Common myeloid progenitor, CD34-positive (primary cell): ENCODE measurements around the gene RAB34.
A peak's percentile ranks its signal among the peaks of the same experiment; 100 is the strongest.
"Not testable (repeated sequence)": the region's sequence is repeated elsewhere in the genome, so short reads cannot be mapped to it uniquely, and the experiment has no call there.

ENCODE experiments used
- CTCF ChIA-PET: fragments of 350-600 bp; sonication (Branson Sonifier 250); formaldehyde crosslinking; loops from one replicate; lab custom pipeline; 2021; ENCODE audit warnings: antibody characterized with exemption; lab: Charles Lee
- POLR2A ChIA-PET: fragments of 350-600 bp; sonication (Branson Sonifier 250); formaldehyde crosslinking; loops from one replicate; lab custom pipeline; 2021; ENCODE audit warnings: antibody characterized with exemption; lab: Charles Lee
- DNase-seq, 3 donors: peaks; one replicate each; pipeline versions ENCODE4 v3.0.0 to v3.0.0-alpha.2; 2013
- H3K27ac ChIP-seq, 2 experiments: 1 replicate in 1 of 2; 2 replicates in 1 of 2; pipeline ENCODE4 v1.7.0; 2013; ENCODE audit warnings: inconsistent platforms in 2 of 2, low read length in 2 of 2, mild to moderate bottlenecking in 2 of 2, low read depth in 1 of 2, moderate library complexity in 1 of 2; ENCODE audit not compliant: severe bottlenecking in 2 of 2, insufficient read depth in 1 of 2, poor library complexity in 1 of 2
- H3K27me3 ChIP-seq, 5 experiments: replicated peaks in 2 of 5; 1 replicate in 3 of 5; 2 replicates in 2 of 5; pipeline versions ENCODE4 v1.6.1 to v1.7.0; 2013; ENCODE audit warnings: low read length in 4 of 5, mild to moderate bottlenecking in 2 of 5, moderate library complexity in 2 of 5, inconsistent platforms in 1 of 5; ENCODE audit not compliant: insufficient read depth in 5 of 5, control insufficient read depth in 4 of 5
- H3K36me3 ChIP-seq, 4 experiments: 1 replicate in 2 of 4; 2 replicates in 2 of 4; pipeline versions ENCODE4 v1.6.1 to v1.7.0; 2013; ENCODE audit warnings: low read length in 3 of 4, control low read depth in 1 of 4, mild to moderate bottlenecking in 1 of 4; ENCODE audit not compliant: control insufficient read depth in 4 of 4, insufficient read depth in 4 of 4
- H3K4me1 ChIP-seq, 4 experiments: 1 replicate in 3 of 4; 2 replicates in 1 of 4; pipeline versions ENCODE4 v1.6.1 to v1.7.1; 2013; ENCODE audit warnings: low read length in 3 of 4, mild to moderate bottlenecking in 3 of 4, control low read depth in 1 of 4, inconsistent platforms in 1 of 4, moderate library complexity in 1 of 4; ENCODE audit not compliant: control insufficient read depth in 4 of 4, insufficient read depth in 4 of 4; ENCODE audit errors: control extremely low read depth in 1 of 4
- H3K4me3 ChIP-seq, 7 experiments: 1 replicate in 4 of 7; 2 replicates in 3 of 7; pipeline versions ENCODE4 v1.5.1 to v1.7.0; 2013; ENCODE audit warnings: mild to moderate bottlenecking in 7 of 7, low read length in 6 of 7, moderate library complexity in 6 of 7, inconsistent platforms in 2 of 7, low read depth in 2 of 7, control low read depth in 1 of 7; ENCODE audit not compliant: insufficient read depth in 4 of 7, control insufficient read depth in 1 of 7; ENCODE audit errors: extremely low read depth in 1 of 7
- H3K9me3 ChIP-seq, 5 experiments: 1 replicate in 4 of 5; 2 replicates in 1 of 5; pipeline versions ENCODE4 v1.6.1 to v1.7.1; 2013; ENCODE audit warnings: low read length in 4 of 5, mild to moderate bottlenecking in 2 of 5, inconsistent platforms in 1 of 5, low read depth in 1 of 5, moderate library complexity in 1 of 5; ENCODE audit not compliant: control insufficient read depth in 4 of 5, insufficient read depth in 2 of 5; ENCODE audit errors: control extremely low read depth in 1 of 5
- WGBS: methylation state at CpG from one replicate; pipeline ENCODE4 v1.1.5; 2013; ENCODE audit not compliant: insufficient coverage; 5-methylcytosine and 5-hydroxymethylcytosine counted together

The RAB34 gene

DNA sequence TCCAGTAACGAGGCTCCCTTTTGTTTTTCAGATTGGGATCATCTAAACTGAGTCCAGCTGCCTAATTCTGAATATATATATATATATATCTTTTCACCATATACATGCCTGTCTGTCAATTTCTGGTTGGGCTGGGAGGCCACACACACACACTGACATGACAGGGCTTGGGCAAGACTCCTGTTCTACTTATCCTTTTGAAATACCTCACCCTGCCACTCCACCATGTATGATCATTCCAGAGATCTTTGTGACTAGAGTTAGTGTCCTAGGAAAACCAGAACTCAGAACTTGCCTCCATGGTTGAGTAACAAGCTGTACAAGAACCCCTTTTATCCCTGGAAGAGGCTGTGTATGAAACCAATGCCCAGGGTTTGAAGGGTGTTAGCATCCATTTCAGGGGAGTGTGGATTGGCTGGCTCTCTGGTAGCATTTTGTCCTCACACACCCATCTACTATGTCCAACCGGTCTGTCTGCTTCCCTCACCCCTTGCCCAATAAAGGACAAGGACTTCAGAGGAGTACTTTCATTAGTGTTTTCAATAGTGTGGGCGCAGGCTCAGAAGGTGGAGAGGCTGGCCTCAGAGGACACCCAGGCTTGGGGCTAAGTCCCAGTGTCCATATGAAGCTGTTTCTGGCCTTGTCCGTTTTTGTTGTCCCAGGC is 6.3 kb upstream of the RAB34 start:
- H3K9me3 ChIP-seq, result not testable (repeated sequence)
- CTCF ChIA-PET, result interaction anchor here (6.7 to 17.9 kb wide), 2 partner anchors 22 to 39 kb away, joined by 84 to 507 read pairs; partner anchors contain the start of gene TRAF4
- 100% methylated on average over 3 of the region's 4 CpGs for WGBS

DNA sequence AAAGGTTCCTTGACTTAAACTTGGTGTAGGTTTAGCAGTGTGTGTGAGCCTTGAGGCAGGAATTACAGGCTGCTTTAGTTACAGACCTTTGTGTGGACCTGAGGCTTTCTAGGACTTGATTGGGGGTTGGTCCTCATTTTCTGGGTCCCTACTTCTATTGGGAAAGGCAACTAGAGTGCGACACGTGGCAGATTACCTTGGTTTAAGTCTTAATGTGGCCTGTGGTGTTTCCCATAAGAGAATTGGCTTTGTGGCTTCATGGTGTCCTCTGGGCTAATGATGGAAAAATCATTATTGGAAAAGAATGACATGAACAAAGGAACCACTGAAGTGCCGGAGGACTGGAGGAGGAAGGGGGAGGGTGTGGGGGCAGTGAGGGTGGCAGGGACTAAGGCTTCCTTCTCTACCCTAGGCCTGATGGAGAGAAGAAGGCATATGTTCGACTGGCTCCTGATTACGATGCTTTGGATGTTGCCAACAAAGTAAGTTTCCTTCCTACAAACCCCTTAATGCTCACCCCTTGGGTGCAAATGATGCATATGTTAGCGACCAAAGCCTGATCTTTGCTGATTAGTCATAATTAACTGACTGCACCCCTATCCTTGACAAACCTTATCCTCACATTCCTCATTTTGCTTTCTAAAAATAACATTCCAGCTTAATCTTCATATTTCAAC is 5.6 kb upstream of the RAB34 start:
- POLR2A ChIA-PET, result no interaction called here
- no peak overlapping the region for H3K27ac ChIP-seq

More for the DNA sequence above, 6.3 kb upstream of the RAB34 start:
- peaks cover 9 to 69% (median 58%) of the 10 kb centered on the region in 4 experiments for H3K4me1 ChIP-seq
- H3K4me3 ChIP-seq, H3K27ac ChIP-seq, DNase-seq, H3K27me3 ChIP-seq, POLR2A ChIA-PET: not testable (repeated sequence)
- peaks cover 8 to 50% (median 34%) of the 10 kb centered on the region in 4 experiments for H3K36me3 ChIP-seq

DNA sequence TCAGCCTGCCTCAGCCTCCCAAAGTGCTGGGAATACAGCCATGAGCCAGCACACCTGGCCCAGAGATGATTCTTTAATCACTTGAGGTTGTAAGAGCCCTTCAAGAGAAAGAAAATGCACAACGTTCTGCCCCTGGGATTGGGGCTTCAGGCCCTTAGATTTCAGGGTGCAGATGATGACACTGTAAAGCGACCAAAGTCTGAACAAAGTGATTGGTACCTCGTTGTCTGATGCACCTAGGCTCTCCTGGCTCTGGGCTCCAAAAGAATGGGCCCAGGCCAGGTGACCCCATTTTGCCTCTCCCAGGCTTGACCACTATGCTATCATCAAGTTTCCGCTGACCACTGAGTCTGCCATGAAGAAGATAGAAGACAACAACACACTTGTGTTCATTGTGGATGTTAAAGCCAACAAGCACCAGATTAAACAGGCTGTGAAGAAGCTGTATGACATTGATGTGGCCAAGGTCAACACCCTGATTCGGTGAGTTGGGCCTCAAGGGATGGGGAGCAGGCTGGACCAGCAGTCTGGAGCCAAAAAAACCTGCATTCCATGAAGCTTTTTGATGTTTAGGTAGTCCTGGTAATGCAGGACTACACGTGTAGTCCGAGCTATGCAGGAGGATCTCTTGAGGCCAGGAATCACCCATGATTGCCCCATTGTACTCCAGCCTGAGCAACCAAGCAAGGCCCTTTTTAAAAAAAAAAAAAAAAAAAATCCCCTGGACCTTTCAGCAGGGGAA is 4.9 kb upstream of the RAB34 start:
- Histone ChIP-seq H3K4me1 (peaks cover 13 to 69% (median 61%) of the 10 kb centered on the region in 4 experiments), H3K27ac (no peak overlapping the region), H3K9me3 (no peaks in the 10 kb centered on the region), H3K27me3 (no peaks in the 10 kb centered on the region), H3K36me3 (peaks cover 8 to 50% (median 34%) of the 10 kb centered on the region in 4 experiments), H3K4me3 (peak overlapping the region in 1 of 7 experiments; percentile 44)
- POLR2A ChIA-PET, result no interaction called here
- no peak for DNase-seq
- 87% methylated on average over 4 of the region's 7 CpGs for WGBS
- CTCF ChIA-PET, result interaction anchor here (1.9 to 17.9 kb wide), 3 partner anchors 11 to 40 kb away, joined by 9 to 507 read pairs (median 84); partner anchors contain the start of genes PROCA1 and TRAF4

More for the DNA sequence above, 5.6 kb upstream of the RAB34 start:
- 92% methylated on average over 4 of the region's 6 CpGs for WGBS
- Histone ChIP-seq H3K36me3 (peaks cover 8 to 50% (median 34%) of the 10 kb centered on the region in 4 experiments), H3K9me3 (no peaks in the 10 kb centered on the region), H3K27me3 (no peaks in the 10 kb centered on the region), H3K4me1 (peaks cover 13 to 71% (median 63%) of the 10 kb centered on the region in 4 experiments), H3K4me3 (no peak overlapping the region)
- CTCF ChIA-PET, result interaction anchor here (6.7 to 17.9 kb wide), 2 partner anchors 23 to 40 kb away, joined by 84 to 507 read pairs; partner anchors contain the start of gene TRAF4
- DNase-seq, result no peak

- not testable (repeated sequence) for DNase-seq
- peaks cover 13 to 67% (median 62%) of the 10 kb centered on the region in 4 experiments for H3K4me1 ChIP-seq
These were observed 3.3 kb upstream of the RAB34 start for GRCh38 chr17:28720997-28721329.

GRCh38 chr17:28720247-28720996 is 2.8 kb upstream of the RAB34 start:
- peaks cover 13 to 62% (median 58%) of the 10 kb centered on the region in 4 experiments for H3K4me1 ChIP-seq
- peak overlapping the region; percentile 79 to 98 (median 91) for H3K4me3 ChIP-seq
- DNase-seq, result no peak
- H3K9me3 ChIP-seq, result no peaks in the 10 kb centered on the region
- WGBS, result 6% methylated on average over 15 of the region's 30 CpGs
- CTCF ChIA-PET, result interaction anchor here (0.6 to 17.9 kb wide), 7 partner anchors 8 to 73 kb away, joined by 3 to 507 read pairs (median 7); partner anchors contain the start of genes NEK8, PROCA1 and TRAF4
- H3K36me3 ChIP-seq, result peaks cover 8 to 54% (median 39%) of the 10 kb centered on the region in 4 experiments
- H3K27me3 ChIP-seq, result no peaks in the 10 kb centered on the region
- POLR2A ChIA-PET, result interaction anchor here (0.6 to 2.4 kb wide), 6 partner anchors 9 to 231 kb away, joined by 3 to 12 read pairs (median 4); partner anchors contain the start of genes BLTP2, PHF12, PROCA1 and SDF2
- peak overlapping the region; percentile 83 to 91 for H3K27ac ChIP-seq

More at GRCh38 chr17:28720997-28721329, 3.3 kb upstream of the RAB34 start:
- not testable (repeated sequence) for H3K9me3 ChIP-seq, H3K27me3 ChIP-seq
- peaks cover 8 to 50% (median 34%) of the 10 kb centered on the region in 4 experiments for H3K36me3 ChIP-seq
- peak overlapping the region; percentile 79 to 98 (median 91) for H3K4me3 ChIP-seq
- ChIA-PET POLR2A (interaction anchor here (2.4 kb wide), 1 partner anchor 10 kb away, joined by 12 read pairs; the partner anchor contains the start of gene PROCA1), CTCF (interaction anchor here (0.6 to 17.9 kb wide), 5 partner anchors 9 to 66 kb away, joined by 3 to 507 read pairs (median 9); partner anchors contain the start of genes PROCA1 and TRAF4)
- H3K27ac ChIP-seq, result peak overlapping the region; percentile 15 to 91
- WGBS, result 52% methylated on average over 16 of the region's 19 CpGs

DNA sequence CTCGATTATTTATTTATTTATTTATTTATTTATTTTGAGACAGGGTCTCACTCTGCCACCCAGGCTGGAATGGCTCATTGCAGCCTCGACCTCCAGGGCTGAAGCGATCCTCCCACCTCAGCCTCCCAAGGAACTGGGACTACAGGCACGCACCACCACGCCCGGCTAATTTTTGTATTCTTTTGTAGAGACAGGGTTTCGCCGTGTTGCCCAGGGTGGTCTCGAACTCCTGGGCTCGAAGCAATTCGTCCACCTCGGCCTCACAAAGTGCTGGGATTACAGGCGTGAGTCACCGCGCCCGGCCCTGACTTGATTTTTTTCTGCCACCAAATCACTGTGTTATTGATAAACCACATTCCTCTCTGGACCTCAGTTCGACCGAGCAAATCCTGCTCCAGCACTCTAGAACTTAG is 1.4 kb upstream of the RAB34 start:
- no peak for DNase-seq
- peaks cover 11 to 56% (median 52%) of the 10 kb centered on the region in 4 experiments for H3K4me1 ChIP-seq
- H3K27ac ChIP-seq, result peak overlapping the region; percentile 83 to 91
- peaks cover 8 to 56% (median 43%) of the 10 kb centered on the region in 4 experiments for H3K36me3 ChIP-seq
- no peaks in the 10 kb centered on the region for H3K27me3 ChIP-seq
- CTCF ChIA-PET, result interaction anchor here (0.7 to 17.9 kb wide), 5 partner anchors 9 to 75 kb away, joined by 3 to 507 read pairs (median 7); partner anchors contain the start of genes NEK8 and TRAF4
- 37% methylated on average over 12 of the region's 18 CpGs for WGBS
- H3K9me3 ChIP-seq, result no peaks in the 10 kb centered on the region
- POLR2A ChIA-PET, result interaction anchor here (0.7 to 2.4 kb wide), 7 partner anchors 8 to 233 kb away, joined by 3 to 12 read pairs (median 4); partner anchors contain the start of genes BLTP2, PHF12, PROCA1 and SDF2
- H3K4me3 ChIP-seq, result peak overlapping the region in 6 of 7 experiments; percentile 79 to 98 (median 94)
